T-helper 2 cell treated with Interferon-gamma antibody and Interleukin-4, amounts not matched to agents 5 μg/mL and 100 μg/mL, for 36 hours (primary cell): Measurements from ENCODE around the gene DMAC2L.
"Not testable (repeated sequence)": the region's sequence is repeated elsewhere in the genome, so short reads cannot be mapped to it uniquely, and the experiment has no call there.

ENCODE experiments used
- DNase-seq: peaks from one replicate; pipeline ENCODE4 v3.0.0; 2021; ENCODE audit warnings: low spot score
- H3K27ac Mint-ChIP-seq: one replicate; pipeline ENCODE4 v1.8.0; 2021; ENCODE audit warnings: mild to moderate bottlenecking, mixed read lengths
- H3K27me3 Mint-ChIP-seq: one replicate; pipeline ENCODE4 v1.8.0; 2021; ENCODE audit warnings: low read depth, mixed read lengths
- H3K36me3 Mint-ChIP-seq: one replicate; pipeline ENCODE4 v1.8.0; 2021; ENCODE audit warnings: low read depth, mixed read lengths
- H3K4me1 Mint-ChIP-seq: one replicate; pipeline ENCODE4 v1.8.0; 2021; ENCODE audit warnings: low read depth, mixed read lengths
- H3K4me3 Mint-ChIP-seq: one replicate; pipeline ENCODE4 v1.8.0; 2022; ENCODE audit warnings: mild to moderate bottlenecking, moderate library complexity, mixed read lengths
- H3K9me3 Mint-ChIP-seq: one replicate; pipeline ENCODE4 v1.8.0; 2021; ENCODE audit warnings: mixed read lengths

Gene DMAC2L

GRCh38 chr14:50311337-50311971, 670 bp upstream of the DMAC2L start:
- Mint-ChIP-seq H3K4me3 (peak overlapping the region; percentile 95), H3K27me3 (no peaks in the 10 kb centered on the region), H3K4me1 (peaks cover 36% of the 10 kb centered on the region), H3K9me3 (peaks cover 11% of the 10 kb centered on the region), H3K36me3 (peaks cover 25% of the 10 kb centered on the region), H3K27ac (peak overlapping the region; percentile 98)
- no peak for DNase-seq

DNA sequence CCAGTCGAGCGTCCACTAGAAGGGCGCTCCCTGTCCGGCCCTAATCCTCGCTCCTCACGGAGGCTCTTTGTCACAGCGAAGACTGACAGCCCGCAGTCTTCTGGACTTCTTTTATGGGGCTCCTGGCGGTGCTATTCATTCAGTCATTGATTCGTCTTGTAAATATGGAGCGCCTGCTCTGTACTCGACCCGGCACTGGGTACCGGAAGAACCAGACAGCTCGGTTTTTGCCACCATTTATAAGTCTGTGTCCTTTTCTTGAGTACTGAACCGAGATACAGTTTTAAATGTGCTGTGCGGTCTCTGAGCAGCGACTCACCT, 570 bp downstream of the DMAC2L start:
- peaks cover 38% of the 10 kb centered on the region for H3K4me1 Mint-ChIP-seq
- DNase-seq = no peak

GRCh38 chr14:50314098-50314497, 2.0 kb downstream of the DMAC2L start:
- DNase-seq = not testable (repeated sequence)

More for the DNA sequence above, 570 bp downstream of the DMAC2L start:
- Mint-ChIP-seq H3K27ac (peak overlapping the region; percentile 98), H3K36me3 (peaks cover 28% of the 10 kb centered on the region), H3K9me3 (peaks cover 11% of the 10 kb centered on the region), H3K4me3 (peak overlapping the region; percentile 95), H3K27me3 (no peaks in the 10 kb centered on the region)

DNA sequence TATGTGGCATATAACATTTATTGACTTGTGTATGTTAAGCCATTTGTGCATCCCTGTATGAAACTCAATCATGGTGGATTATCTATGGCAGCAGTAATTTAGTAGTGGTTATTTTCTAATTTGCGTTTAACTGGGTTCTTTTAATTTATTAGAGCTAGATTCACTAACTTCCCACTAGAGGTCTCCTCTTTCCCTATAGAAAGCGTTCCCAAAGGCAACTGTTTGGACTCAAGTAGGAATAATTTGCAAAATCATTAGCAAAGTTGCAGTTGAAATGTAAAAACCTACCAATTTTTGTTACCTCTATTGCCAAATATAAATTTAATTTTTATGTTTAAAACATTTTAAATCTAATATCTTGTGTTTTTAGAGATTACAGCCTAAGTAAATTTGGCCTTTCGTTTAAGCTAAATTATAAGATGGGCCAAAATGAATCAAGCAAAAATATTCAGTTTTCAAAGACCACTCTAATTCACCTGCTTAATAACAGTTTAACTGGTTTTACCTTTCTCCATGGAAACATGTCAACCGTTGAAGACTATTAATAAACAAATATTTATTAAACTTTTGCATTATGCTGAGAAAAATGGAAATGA, 6.0 kb downstream of the DMAC2L start:
- Mint-ChIP-seq H3K27ac (no peak overlapping the region), H3K36me3 (peaks cover 22% of the 10 kb centered on the region), H3K4me1 (peaks cover 26% of the 10 kb centered on the region), H3K9me3 (peaks cover 11% of the 10 kb centered on the region), H3K4me3 (no peak overlapping the region), H3K27me3 (no peaks in the 10 kb centered on the region)
- no peak for DNase-seq

More at GRCh38 chr14:50314098-50314497, 2.0 kb downstream of the DMAC2L start:
- Mint-ChIP-seq H3K36me3 (peaks cover 25% of the 10 kb centered on the region), H3K9me3 (peaks cover 11% of the 10 kb centered on the region), H3K4me3 (peak overlapping the region; percentile 95), H3K4me1 (peaks cover 32% of the 10 kb centered on the region)
- not testable (repeated sequence) for H3K27me3 Mint-ChIP-seq, H3K27ac Mint-ChIP-seq

- Mint-ChIP-seq H3K9me3 (peaks cover 2% of the 10 kb centered on the region), H3K4me1 (peaks cover 17% of the 10 kb centered on the region), H3K36me3 (peaks cover 18% of the 10 kb centered on the region), H3K27me3 (no peaks in the 10 kb centered on the region), H3K27ac (no peak overlapping the region), H3K4me3 (no peak overlapping the region)
- DNase-seq = no peak
Measured at GRCh38 chr14:50319293-50319692, 7.2 kb downstream of the DMAC2L start.

- no peaks in the 10 kb centered on the region for H3K9me3 Mint-ChIP-seq
- H3K36me3 Mint-ChIP-seq = peaks cover 17% of the 10 kb centered on the region
- no peaks in the 10 kb centered on the region for H3K27me3 Mint-ChIP-seq
- H3K4me1 Mint-ChIP-seq = peaks cover 16% of the 10 kb centered on the region
- DNase-seq = no peak
- no peak overlapping the region for H3K4me3 Mint-ChIP-seq
- no peak overlapping the region for H3K27ac Mint-ChIP-seq
Measured at GRCh38 chr14:50319721-50320120, 7.6 kb downstream of the DMAC2L start.

DNA sequence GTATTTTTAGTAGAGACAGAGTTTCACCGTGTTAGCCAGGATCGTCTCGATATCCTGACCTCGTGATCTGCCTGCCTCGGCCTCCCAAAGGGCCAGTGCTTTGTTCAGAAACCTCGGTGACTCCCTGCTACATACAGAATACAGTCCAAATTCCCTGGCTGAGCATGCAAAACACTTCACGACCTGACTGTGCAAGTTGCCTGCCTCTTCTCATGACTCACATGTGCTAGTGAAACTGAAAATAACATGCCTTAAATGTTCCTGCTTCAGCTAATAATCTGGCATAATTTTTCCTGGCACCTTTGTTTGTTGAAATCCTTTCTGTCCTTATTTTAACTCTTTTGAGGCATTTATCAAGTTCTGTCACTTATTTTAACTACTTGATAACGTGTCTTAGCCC, 8.2 kb downstream of the DMAC2L start:
- H3K9me3 Mint-ChIP-seq = no peaks in the 10 kb centered on the region
- H3K27ac Mint-ChIP-seq = no peak overlapping the region
- H3K4me1 Mint-ChIP-seq = peaks cover 16% of the 10 kb centered on the region
- H3K27me3 Mint-ChIP-seq = no peaks in the 10 kb centered on the region
- DNase-seq = no peak
- H3K4me3 Mint-ChIP-seq = no peak overlapping the region
- peaks cover 20% of the 10 kb centered on the region for H3K36me3 Mint-ChIP-seq

- H3K4me1 Mint-ChIP-seq = peaks cover 14% of the 10 kb centered on the region
- H3K9me3 Mint-ChIP-seq = no peaks in the 10 kb centered on the region
- peak; percentile 79 for DNase-seq
- H3K4me3 Mint-ChIP-seq = no peak overlapping the region
- peaks cover 22% of the 10 kb centered on the region for H3K36me3 Mint-ChIP-seq
- H3K27ac Mint-ChIP-seq = no peak overlapping the region
- no peaks in the 10 kb centered on the region for H3K27me3 Mint-ChIP-seq
Measured at GRCh38 chr14:50321009-50321660, 9.0 kb downstream of the DMAC2L start.

DNA sequence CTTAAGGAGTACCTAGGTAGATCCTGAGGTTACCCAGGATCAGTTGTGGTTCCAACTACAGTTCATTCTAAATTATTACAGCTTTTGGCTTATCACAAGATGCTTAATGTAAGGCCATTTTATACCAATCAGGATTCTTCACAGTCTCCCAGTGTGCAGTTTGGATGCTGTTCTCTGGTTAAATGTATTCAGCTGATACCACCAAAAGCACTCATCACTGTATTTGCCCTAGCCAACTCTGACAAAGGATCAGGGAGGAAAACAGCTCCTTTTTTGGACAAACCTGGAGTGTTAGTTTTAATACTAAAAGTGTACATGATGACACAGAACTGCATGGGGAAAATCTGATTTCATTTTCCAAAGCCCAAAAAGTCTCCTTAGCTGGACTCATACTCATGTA, 19.5 kb downstream of the DMAC2L start:
- H3K27ac Mint-ChIP-seq = no peak overlapping the region
- H3K9me3 Mint-ChIP-seq = no peaks in the 10 kb centered on the region
- H3K36me3 Mint-ChIP-seq = peaks cover 26% of the 10 kb centered on the region
- no peak for DNase-seq
- no peaks in the 10 kb centered on the region for H3K27me3 Mint-ChIP-seq
- no peak overlapping the region for H3K4me3 Mint-ChIP-seq
- peaks cover 10% of the 10 kb centered on the region for H3K4me1 Mint-ChIP-seq

DNA sequence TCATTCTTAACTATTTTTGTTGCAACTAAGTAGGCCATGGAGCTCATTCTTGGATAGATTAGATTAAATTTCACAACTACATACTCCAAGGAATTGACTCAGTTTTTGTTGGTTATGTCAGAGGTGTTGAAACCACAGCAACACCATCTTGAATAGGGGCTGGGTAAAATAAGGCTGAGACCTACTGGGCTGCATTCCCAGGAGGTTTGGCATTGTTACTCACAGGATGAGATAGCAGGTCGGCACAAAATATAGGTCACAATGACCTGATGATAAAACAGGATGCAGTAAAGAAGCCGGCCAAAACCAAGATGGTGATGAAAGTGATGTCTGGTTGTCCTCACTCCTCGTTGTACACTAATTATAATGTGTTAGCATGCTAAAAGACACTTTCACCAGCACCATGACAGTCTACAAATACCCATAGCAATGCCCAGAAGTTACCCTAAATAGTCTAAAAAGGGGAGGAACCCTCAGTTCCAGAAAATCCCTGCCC, 20.9 kb downstream of the DMAC2L start:
- no peak for DNase-seq
- Mint-ChIP-seq H3K36me3 (peaks cover 26% of the 10 kb centered on the region), H3K27ac (no peak overlapping the region), H3K9me3 (no peaks in the 10 kb centered on the region), H3K4me3 (no peak overlapping the region), H3K27me3 (no peaks in the 10 kb centered on the region), H3K4me1 (peaks cover 10% of the 10 kb centered on the region)

GRCh38 chr14:50334211-50334610, 22.1 kb downstream of the DMAC2L start:
- Mint-ChIP-seq H3K9me3 (no peaks in the 10 kb centered on the region), H3K27ac (no peak overlapping the region), H3K27me3 (no peaks in the 10 kb centered on the region), H3K36me3 (peaks cover 23% of the 10 kb centered on the region), H3K4me3 (no peak overlapping the region), H3K4me1 (peaks cover 10% of the 10 kb centered on the region)
- DNase-seq = no peak

- no peak overlapping the region for H3K4me3 Mint-ChIP-seq
- no peaks in the 10 kb centered on the region for H3K27me3 Mint-ChIP-seq
- peak overlapping the region; percentile 58 for H3K27ac Mint-ChIP-seq
- peaks cover 10% of the 10 kb centered on the region for H3K4me1 Mint-ChIP-seq
- no peaks in the 10 kb centered on the region for H3K9me3 Mint-ChIP-seq
- no peak for DNase-seq
- peaks cover 23% of the 10 kb centered on the region for H3K36me3 Mint-ChIP-seq
Measured at GRCh38 chr14:50335389-50335788, 23.3 kb downstream of the DMAC2L start.

- Mint-ChIP-seq H3K9me3 (no peaks in the 10 kb centered on the region), H3K27me3 (no peaks in the 10 kb centered on the region), H3K4me3 (peak overlapping the region; percentile 42), H3K36me3 (peaks cover 22% of the 10 kb centered on the region), H3K27ac (no peak overlapping the region), H3K4me1 (peaks cover 10% of the 10 kb centered on the region)
- no peak for DNase-seq
Measured at GRCh38 chr14:50335989-50336824, 24.1 kb downstream of the DMAC2L start.

DNA sequence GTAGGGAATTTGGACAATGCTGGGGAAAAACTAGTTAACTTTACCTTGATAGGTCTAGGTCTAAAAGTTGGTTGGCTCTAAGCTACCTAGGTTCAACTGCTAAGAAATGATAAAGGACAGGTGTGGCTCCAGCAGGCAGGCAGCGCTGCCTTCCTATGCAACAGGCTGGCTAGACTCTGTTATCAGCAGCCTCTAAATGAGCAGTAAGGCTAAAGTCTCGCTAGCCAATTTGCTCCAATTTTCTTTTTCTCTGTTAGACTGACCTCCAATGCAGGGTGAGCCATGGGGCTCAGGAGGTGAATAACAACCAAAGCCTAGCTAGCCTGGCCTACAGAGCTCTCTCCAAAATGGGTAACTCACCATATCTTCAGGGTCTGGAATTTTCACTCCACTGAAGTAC, 26.5 kb downstream of the DMAC2L start:
- peaks cover 9% of the 10 kb centered on the region for H3K36me3 Mint-ChIP-seq
- DNase-seq = no peak
- no peak overlapping the region for H3K4me3 Mint-ChIP-seq
- H3K4me1 Mint-ChIP-seq = peaks cover 15% of the 10 kb centered on the region
- no peak overlapping the region for H3K27ac Mint-ChIP-seq
- no peaks in the 10 kb centered on the region for H3K9me3 Mint-ChIP-seq
- no peaks in the 10 kb centered on the region for H3K27me3 Mint-ChIP-seq
